Neural progenitor cell (in vitro differentiated cells): ENCODE results near the gene RALGAPA2. TPM values are rescaled to one million over a fixed set of nuclear protein-coding genes. Genes with fewer than 3 reads are reported as not detected.

Experiments used
- DNase-seq: peaks from one replicate; pipeline ENCODE4 v3.0.0-alpha.2; 2016; ENCODE audit warnings: low spot score
- H2AFZ ChIP-seq: fragments of 200-600 bp; sonication (generic); replicated peaks from 2 replicates; pipeline ENCODE4 v1.6.1; 2016; ENCODE audit warnings: antibody characterized with exemption
- H3F3A ChIP-seq: fragments of 200-600 bp; sonication (generic); 2 replicates; pipeline ENCODE4 v1.6.1; 2016; ENCODE audit warnings: antibody characterized with exemption, low read depth
- H3K27ac ChIP-seq: fragments of 200-600 bp; sonication (generic); 2 replicates; pipeline ENCODE4 v1.5.1; 2016; ENCODE audit warnings: mild to moderate bottlenecking
- H3K27me3 ChIP-seq: fragments of 200-600 bp; sonication (generic); 2 replicates; pipeline ENCODE4 v1.6.1; 2016; ENCODE audit warnings: mild to moderate bottlenecking, moderate library complexity
- H3K36me3 ChIP-seq: fragments of 200-600 bp; sonication (generic); 2 replicates; pipeline ENCODE4 v1.5.1; 2016
- H3K4me1 ChIP-seq: fragments of 200-600 bp; sonication (generic); 2 replicates; pipeline ENCODE4 v1.6.1; 2016; ENCODE audit warnings: mixed run types
- H3K4me2 ChIP-seq: fragments of 200-600 bp; sonication (generic); 2 replicates; pipeline ENCODE4 v1.6.1; 2016
- H3K4me3 ChIP-seq: fragments of 200-600 bp; sonication (generic); 2 replicates; pipeline ENCODE4 v1.5.1; 2016
- H3K79me2 ChIP-seq: fragments of 200-600 bp; sonication (generic); 2 replicates; pipeline ENCODE4 v1.6.1; 2016; ENCODE audit warnings: low read depth
- H3K9ac ChIP-seq: fragments of 200-600 bp; sonication (generic); 2 replicates; pipeline ENCODE4 v1.6.1; 2016
- H3K9me3 ChIP-seq: fragments of 200-600 bp; sonication (generic); 2 replicates; pipeline ENCODE4 v1.5.1; 2016; ENCODE audit warnings: low read depth
- H4K20me1 ChIP-seq: fragments of 200-600 bp; sonication (generic); 2 replicates; pipeline ENCODE4 v1.6.1; 2016; ENCODE audit warnings: low read depth
- H3K27ac Mint-ChIP-seq: 3 replicates; pipeline ENCODE4 v1.8.0; 2021; ENCODE audit warnings: mixed read lengths
- H3K27me3 Mint-ChIP-seq: 2 replicates; pipeline ENCODE4 v1.8.0; 2022; ENCODE audit warnings: low read depth, mild to moderate bottlenecking, inconsistent platforms, moderate library complexity, mixed read lengths; ENCODE audit not compliant: insufficient read depth
- H3K36me3 Mint-ChIP-seq: 3 replicates; pipeline ENCODE4 v1.8.0; 2021; ENCODE audit warnings: mixed read lengths
- H3K4me1 Mint-ChIP-seq: 3 replicates; pipeline ENCODE4 v1.8.0; 2021; ENCODE audit warnings: mixed read lengths
- H3K4me3 Mint-ChIP-seq: 3 replicates; pipeline ENCODE4 v1.8.0; 2021; ENCODE audit warnings: mild to moderate bottlenecking, moderate library complexity, mixed read lengths
- H3K9me3 Mint-ChIP-seq: 3 replicates; pipeline ENCODE4 v1.8.0; 2020; ENCODE audit warnings: mixed read lengths
- EZH2 ChIP-seq: fragments of 200-600 bp; sonication (generic); IDR thresholded peaks from 2 replicates; pipeline ENCODE4 v1.6.1; 2017; ENCODE audit warnings: antibody characterized with exemption, mild to moderate bottlenecking, moderate library complexity
- EZH2phosphoT487 ChIP-seq: fragments of 200-600 bp; sonication (generic); IDR thresholded peaks from 2 replicates; pipeline ENCODE4 v1.6.1; 2017; ENCODE audit warnings: antibody characterized with exemption
- total RNA-seq: library from RNA; depleted of rRNA; stranded (reverse); fragments of >200 nt; gene quantifications from 2 replicates; pipeline ENCODE4 v1.2.3, GENCODE V29; 2015; ENCODE audit warnings: low replicate concordance
- TF ChIP-seq, protein P1 (sequence below): fragments of 200-600 bp; sonication (generic); IDR thresholded peaks from 2 replicates; pipeline ENCODE4 v1.5.1; 2017; ENCODE audit warnings: antibody characterized with exemption, mild to moderate bottlenecking

RALGAPA2 gene
- total RNA-seq, 1 donor from 2014 or later: 25.9 TPM

DNA sequence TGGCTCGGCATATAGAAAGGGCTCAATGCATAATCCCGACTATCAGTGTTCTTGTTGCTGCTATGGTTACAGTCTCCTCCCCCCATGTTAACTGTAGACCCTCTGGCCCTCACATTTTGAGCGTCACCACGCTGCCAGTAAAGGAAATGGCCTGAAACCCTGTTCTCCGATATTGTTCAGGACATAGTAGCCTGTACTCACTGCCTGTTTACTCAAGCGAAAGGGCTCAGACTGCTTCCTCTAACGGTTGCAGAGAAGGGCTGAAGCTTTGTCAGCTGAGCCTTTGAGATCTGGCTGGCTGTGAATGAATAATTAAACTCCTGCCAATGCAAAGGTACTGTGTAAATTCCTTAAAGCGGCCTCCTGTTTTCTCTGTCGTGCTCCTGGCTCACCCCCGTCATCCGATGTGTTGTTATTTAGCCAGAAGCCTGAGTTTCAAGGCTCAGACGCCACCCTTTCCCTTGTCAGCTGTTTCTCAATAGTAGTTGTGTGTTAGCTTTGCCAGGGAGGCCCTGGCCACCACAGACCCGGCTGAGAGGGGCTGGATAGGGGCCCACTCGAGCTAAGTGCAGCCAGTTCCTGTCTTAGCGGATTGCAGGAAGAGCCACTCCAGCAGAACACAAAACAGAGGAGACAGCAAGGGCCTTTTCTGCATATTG lies 31.2 kb upstream of the RALGAPA2 start:
- Histone ChIP-seq H3K27ac (peak overlapping the region; percentile 89), H3K4me3 (peak overlapping the region; percentile 19), H3K9ac (no peak overlapping the region), H3K79me2 (no peaks in the 10 kb centered on the region), H3K4me1 (peaks cover 24% of the 10 kb centered on the region), H4K20me1 (no peaks in the 10 kb centered on the region), H3K36me3 (no peaks in the 10 kb centered on the region), H3K27me3 (no peaks in the 10 kb centered on the region), H2AFZ (peak overlapping the region; percentile 96), H3K9me3 (no peaks in the 10 kb centered on the region), H3F3A (peaks cover 21% of the 10 kb centered on the region), H3K4me2 (peak overlapping the region; percentile 70)
- DNase-seq: peak; percentile 83
- no peak for TF ChIP-seq EZH2
- TF ChIP-seq EZH2phosphoT487: no peak
- TF ChIP-seq, protein P1, sequence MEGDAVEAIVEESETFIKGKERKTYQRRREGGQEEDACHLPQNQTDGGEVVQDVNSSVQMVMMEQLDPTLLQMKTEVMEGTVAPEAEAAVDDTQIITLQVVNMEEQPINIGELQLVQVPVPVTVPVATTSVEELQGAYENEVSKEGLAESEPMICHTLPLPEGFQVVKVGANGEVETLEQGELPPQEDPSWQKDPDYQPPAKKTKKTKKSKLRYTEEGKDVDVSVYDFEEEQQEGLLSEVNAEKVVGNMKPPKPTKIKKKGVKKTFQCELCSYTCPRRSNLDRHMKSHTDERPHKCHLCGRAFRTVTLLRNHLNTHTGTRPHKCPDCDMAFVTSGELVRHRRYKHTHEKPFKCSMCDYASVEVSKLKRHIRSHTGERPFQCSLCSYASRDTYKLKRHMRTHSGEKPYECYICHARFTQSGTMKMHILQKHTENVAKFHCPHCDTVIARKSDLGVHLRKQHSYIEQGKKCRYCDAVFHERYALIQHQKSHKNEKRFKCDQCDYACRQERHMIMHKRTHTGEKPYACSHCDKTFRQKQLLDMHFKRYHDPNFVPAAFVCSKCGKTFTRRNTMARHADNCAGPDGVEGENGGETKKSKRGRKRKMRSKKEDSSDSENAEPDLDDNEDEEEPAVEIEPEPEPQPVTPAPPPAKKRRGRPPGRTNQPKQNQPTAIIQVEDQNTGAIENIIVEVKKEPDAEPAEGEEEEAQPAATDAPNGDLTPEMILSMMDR: no peak
- Mint-ChIP-seq H3K36me3 (no peaks in the 10 kb centered on the region), H3K27me3 (peaks cover 2% of the 10 kb centered on the region), H3K4me1 (peaks cover 51% of the 10 kb centered on the region), H3K4me3 (peak overlapping the region; percentile 79), H3K27ac (peak overlapping the region; percentile 100), H3K9me3 (peaks cover 9% of the 10 kb centered on the region)

GRCh38 chr20:20741087-20742045 lies 28.9 kb upstream of the RALGAPA2 start:
- Histone ChIP-seq H2AFZ (no peak overlapping the region), H3K9ac (no peak overlapping the region), H3K36me3 (no peaks in the 10 kb centered on the region), H3K79me2 (no peaks in the 10 kb centered on the region), H4K20me1 (no peaks in the 10 kb centered on the region), H3K27me3 (no peaks in the 10 kb centered on the region), H3K4me3 (no peak overlapping the region), H3F3A (peaks cover 21% of the 10 kb centered on the region), H3K27ac (no peak overlapping the region), H3K4me2 (no peak overlapping the region), H3K9me3 (no peaks in the 10 kb centered on the region), H3K4me1 (peaks cover 27% of the 10 kb centered on the region)
- peak overlapping the region; percentile 70 for H3K27ac Mint-ChIP-seq
- peaks cover 4% of the 10 kb centered on the region for H3K27me3 Mint-ChIP-seq
- peaks cover 51% of the 10 kb centered on the region for H3K4me1 Mint-ChIP-seq
- DNase-seq: no peak
- no peak for TF ChIP-seq EZH2phosphoT487
- no peak for TF ChIP-seq EZH2
- TF ChIP-seq, protein P1: no peak
- no peak overlapping the region for H3K4me3 Mint-ChIP-seq
- H3K9me3 Mint-ChIP-seq: peaks cover 6% of the 10 kb centered on the region
- H3K36me3 Mint-ChIP-seq: no peaks in the 10 kb centered on the region

- Histone ChIP-seq H3F3A (peaks cover 21% of the 10 kb centered on the region), H4K20me1 (no peaks in the 10 kb centered on the region), H3K9ac (no peak overlapping the region), H3K4me3 (no peak overlapping the region), H3K4me1 (peaks cover 27% of the 10 kb centered on the region), H3K36me3 (no peaks in the 10 kb centered on the region), H3K27me3 (no peaks in the 10 kb centered on the region), H3K9me3 (no peaks in the 10 kb centered on the region), H3K79me2 (no peaks in the 10 kb centered on the region), H3K4me2 (no peak overlapping the region), H2AFZ (no peak overlapping the region), H3K27ac (no peak overlapping the region)
- Mint-ChIP-seq H3K27me3 (peaks cover 4% of the 10 kb centered on the region), H3K36me3 (no peaks in the 10 kb centered on the region), H3K4me1 (peaks cover 51% of the 10 kb centered on the region), H3K27ac (peak overlapping the region; percentile 63), H3K4me3 (no peak overlapping the region), H3K9me3 (peaks cover 6% of the 10 kb centered on the region)
- TF ChIP-seq, protein P1: no peak
- no peak for TF ChIP-seq EZH2
- no peak for TF ChIP-seq EZH2phosphoT487
- no peak for DNase-seq
These were observed 28.1 kb upstream of the RALGAPA2 start for GRCh38 chr20:20740541-20740940.
